Hepatocyte (in vitro differentiated cells): ENCODE measurements around the gene PPIP5K2. TPM values are rescaled to one million over a fixed set of nuclear protein-coding genes. Genes with fewer than 3 reads are reported as not detected.
"Not testable (repeated sequence)": the region's sequence is repeated elsewhere in the genome, so short reads cannot be mapped to it uniquely, and the experiment has no call there.

Source experiments
- DNase-seq: peaks from one replicate; pipeline ENCODE4 v3.0.0-alpha.2; 2016; ENCODE audit warnings: low spot score
- H2AFZ ChIP-seq: fragments of 200-600 bp; sonication (generic); 2 replicates; pipeline ENCODE4 v1.6.0; 2016; ENCODE audit warnings: antibody characterized with exemption, mild to moderate bottlenecking
- H3K27ac ChIP-seq: fragments of 200-600 bp; sonication (generic); 2 replicates; pipeline ENCODE4 v1.5.1; 2016; ENCODE audit warnings: mild to moderate bottlenecking
- H3K27me3 ChIP-seq: fragments of 200-600 bp; sonication (generic); 2 replicates; pipeline ENCODE4 v1.6.1; 2016
- H3K36me3 ChIP-seq: fragments of 200-600 bp; sonication (generic); replicated peaks from 2 replicates; pipeline ENCODE4 v1.5.1; 2016; ENCODE audit warnings: low read depth; ENCODE audit not compliant: insufficient read depth
- H3K4me1 ChIP-seq: fragments of 200-600 bp; sonication (generic); 2 replicates; pipeline ENCODE4 v1.5.1; 2016; ENCODE audit warnings: mild to moderate bottlenecking, moderate library complexity; ENCODE audit not compliant: insufficient read depth
- H3K4me2 ChIP-seq: fragments of 200-600 bp; sonication (generic); 2 replicates; pipeline ENCODE4 v1.6.0; 2016
- H3K4me3 ChIP-seq: fragments of 200-600 bp; sonication (generic); 2 replicates; pipeline ENCODE4 v1.5.1; 2016; ENCODE audit warnings: mild to moderate bottlenecking
- H3K79me2 ChIP-seq: fragments of 200-600 bp; sonication (generic); 2 replicates; pipeline ENCODE4 v1.6.0; 2017; ENCODE audit warnings: mild to moderate bottlenecking
- H3K9me2 ChIP-seq: fragments of 200-600 bp; sonication (generic); replicated peaks from 2 replicates; pipeline ENCODE4 v1.6.0; 2017; ENCODE audit warnings: mild to moderate bottlenecking; ENCODE audit not compliant: insufficient read depth
- H3K9me3 ChIP-seq: fragments of 200-600 bp; sonication (generic); 2 replicates; pipeline ENCODE4 v1.5.1; 2016; ENCODE audit warnings: low read depth, mild to moderate bottlenecking
- H4K20me1 ChIP-seq: fragments of 200-600 bp; sonication (generic); 2 replicates; pipeline ENCODE4 v1.6.0; 2016; ENCODE audit warnings: mild to moderate bottlenecking; ENCODE audit not compliant: insufficient read depth, poor library complexity, severe bottlenecking
- CTCF ChIP-seq: fragments of 200-600 bp; sonication (generic); IDR thresholded peaks from 2 replicates; pipeline ENCODE4 v1.5.1; 2016; ENCODE audit warnings: antibody characterized with exemption, mild to moderate bottlenecking; ENCODE audit not compliant: poor library complexity
- EZH2 ChIP-seq: fragments of 200-600 bp; sonication (generic); IDR thresholded peaks from 2 replicates; pipeline ENCODE4 v1.6.1; 2016; ENCODE audit warnings: antibody characterized with exemption, mild to moderate bottlenecking, borderline replicate concordance
- EZH2phosphoT487 ChIP-seq: fragments of 200-600 bp; sonication (generic); IDR thresholded peaks from one replicate; pipeline ENCODE4 v1.6.1; 2018; ENCODE audit warnings: antibody characterized with exemption, mild to moderate bottlenecking, low read depth, moderate library complexity; ENCODE audit not compliant: unreplicated experiment, severe bottlenecking
- WGBS: methylation state at CpG from one replicate; pipeline ENCODE4 v1.1.6; 2016; ENCODE audit warnings: low lambda C conversion rate; ENCODE audit errors: missing lambda C conversion rate; 5-methylcytosine and 5-hydroxymethylcytosine counted together
- polyA plus RNA-seq: library from polyadenylated mRNA; unstranded; fragments of >200 nt; fragmentation: Nextera tagmentation; extraction: Ambion mirVana; gene quantifications from 2 replicates; pipeline ENCODE4 v1.2.1, GENCODE V29; 2016
- total RNA-seq: library from RNA; depleted of rRNA; stranded (reverse); fragments of >200 nt; gene quantifications from 2 replicates; pipeline ENCODE4 v1.2.3, GENCODE V29; 2014

PPIP5K2 gene
- total and polyA plus RNA-seq, 2 experiments from 2014 or later: 31.4 to 78.0 TPM

GRCh38 chr5:103178167-103178566 is 58.1 kb downstream of the PPIP5K2 start:
- no peak overlapping the region for H2AFZ ChIP-seq
- H4K20me1 ChIP-seq: no peaks in the 10 kb centered on the region
- no peaks in the 10 kb centered on the region for H3K79me2 ChIP-seq
- H3K9me3 ChIP-seq: no peaks in the 10 kb centered on the region
- no peak overlapping the region for H3K4me2 ChIP-seq
- no peaks in the 10 kb centered on the region for H3K27me3 ChIP-seq
- H3K9me2 ChIP-seq: no peaks in the 10 kb centered on the region
- no peak overlapping the region for H3K4me3 ChIP-seq
- no peak for DNase-seq
- TF ChIP-seq EZH2phosphoT487 (no peak), EZH2 (no peak), CTCF (no peak)
- H3K36me3 ChIP-seq: no peaks in the 10 kb centered on the region
- 86% methylated on average over 2 of the region's 2 CpGs for WGBS
- no peak overlapping the region for H3K27ac ChIP-seq
- H3K4me1 ChIP-seq: no peaks in the 10 kb centered on the region

GRCh38 chr5:103186152-103186551 is 66.1 kb downstream of the PPIP5K2 start:
- no peak overlapping the region for H3K4me3 ChIP-seq
- TF ChIP-seq CTCF: no peak
- TF ChIP-seq EZH2: no peak
- no peak for TF ChIP-seq EZH2phosphoT487
- H3K9me3 ChIP-seq: no peaks in the 10 kb centered on the region
- DNase-seq: no peak
- no peaks in the 10 kb centered on the region for H3K4me1 ChIP-seq
- H3K9me2 ChIP-seq: no peaks in the 10 kb centered on the region
- H3K79me2 ChIP-seq: no peaks in the 10 kb centered on the region
- H3K27ac ChIP-seq: no peak overlapping the region
- no peak overlapping the region for H2AFZ ChIP-seq
- 96% methylated on average over 8 of the region's 8 CpGs for WGBS
- H4K20me1 ChIP-seq: no peaks in the 10 kb centered on the region
- no peaks in the 10 kb centered on the region for H3K36me3 ChIP-seq
- H3K4me2 ChIP-seq: no peak overlapping the region
- H3K27me3 ChIP-seq: no peaks in the 10 kb centered on the region

GRCh38 chr5:103188436-103188835 is 68.3 kb downstream of the PPIP5K2 start:
- Histone ChIP-seq H3K79me2 (no peaks in the 10 kb centered on the region), H3K9me2 (no peaks in the 10 kb centered on the region), H4K20me1 (no peaks in the 10 kb centered on the region), H3K27ac (no peak overlapping the region), H3K4me2 (no peak overlapping the region), H3K9me3 (no peaks in the 10 kb centered on the region), H3K4me1 (no peaks in the 10 kb centered on the region), H3K4me3 (no peak overlapping the region), H3K27me3 (no peaks in the 10 kb centered on the region), H3K36me3 (no peaks in the 10 kb centered on the region), H2AFZ (no peak overlapping the region)
- TF ChIP-seq EZH2: no peak
- no peak for TF ChIP-seq EZH2phosphoT487
- no peak for TF ChIP-seq CTCF
- WGBS: 94% methylated on average over 1 of the region's 1 CpG
- DNase-seq: no peak

GRCh38 chr5:103203226-103203625 is 83.1 kb downstream of the PPIP5K2 start:
- DNase-seq: no peak
- no peaks in the 10 kb centered on the region for H3K36me3 ChIP-seq
- H3K4me3 ChIP-seq: no peak overlapping the region

GRCh38 chr5:103204990-103205389 is 84.9 kb downstream of the PPIP5K2 start:
- not testable (repeated sequence) for H3K4me3 ChIP-seq, H3K36me3 ChIP-seq, H3K79me2 ChIP-seq, H3K4me1 ChIP-seq, H4K20me1 ChIP-seq, H3K9me3 ChIP-seq, H3K27ac ChIP-seq, H3K9me2 ChIP-seq, H3K4me2 ChIP-seq, H3K27me3 ChIP-seq, DNase-seq, H2AFZ ChIP-seq
- 98% methylated on average over 3 of the region's 3 CpGs for WGBS

More at GRCh38 chr5:103203226-103203625, 83.1 kb downstream of the PPIP5K2 start:
- Histone ChIP-seq H3K9me2 (no peaks in the 10 kb centered on the region), H3K4me1 (no peaks in the 10 kb centered on the region), H3K27me3 (no peaks in the 10 kb centered on the region), H2AFZ (no peak overlapping the region), H3K79me2 (no peaks in the 10 kb centered on the region), H3K27ac (no peak overlapping the region), H3K9me3 (no peaks in the 10 kb centered on the region), H4K20me1 (no peaks in the 10 kb centered on the region), H3K4me2 (no peak overlapping the region)
- no peak for TF ChIP-seq CTCF
